ENCODE data around the gene MDFIC. TPM values are rescaled to one million over a fixed set of nuclear protein-coding genes. Genes with fewer than 3 reads are reported as not detected.

Gene MDFIC
- total and polyA plus RNA-seq, 2 experiments from 2014 or later = 10.6 to 18.5 TPM

DNA sequence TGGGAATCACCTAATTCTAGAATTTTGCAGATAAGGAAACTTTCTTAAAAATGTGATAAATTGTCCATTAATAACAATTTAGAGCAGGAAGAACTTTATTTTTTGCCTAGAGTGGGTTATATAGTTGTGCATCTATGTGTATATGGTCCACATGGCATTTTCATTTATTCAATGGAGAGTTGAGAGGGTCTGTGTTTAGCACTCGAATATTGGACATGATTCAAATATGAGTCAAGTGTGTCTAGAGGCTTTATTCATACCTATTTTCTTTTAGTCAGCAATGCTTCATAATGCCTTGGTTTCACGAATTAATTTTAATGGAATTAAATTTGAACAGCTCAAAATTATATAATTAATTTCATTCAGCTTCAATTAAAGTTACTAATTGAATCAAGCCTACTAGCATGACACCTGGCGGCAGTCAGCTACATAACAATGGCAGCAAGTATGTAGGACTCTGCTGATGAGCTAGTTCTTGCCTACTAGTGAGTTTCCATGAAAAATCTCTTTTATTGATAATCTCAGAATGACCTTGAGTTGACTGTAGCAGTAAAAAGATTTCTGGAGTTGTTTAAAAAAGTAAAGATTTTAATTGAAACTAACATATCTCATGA lies 17.7 kb downstream of the MDFIC start:
- no peaks in the 10 kb centered on the region for H3K9me2 ChIP-seq (replicated peaks; ENCODE audit: insufficient read depth)
- WGBS (ENCODE audit: low lambda C conversion rate, missing lambda C conversion rate) = 91% methylated on average over 3 of the region's 3 CpGs
- H3K27me3 ChIP-seq = no peaks in the 10 kb centered on the region
- no peak for TF ChIP-seq EZH2phosphoT487 (IDR thresholded peaks at IDR 0.05; ENCODE audit: low read depth, severe bottlenecking, unreplicated experiment)
- TF ChIP-seq, protein P1, sequence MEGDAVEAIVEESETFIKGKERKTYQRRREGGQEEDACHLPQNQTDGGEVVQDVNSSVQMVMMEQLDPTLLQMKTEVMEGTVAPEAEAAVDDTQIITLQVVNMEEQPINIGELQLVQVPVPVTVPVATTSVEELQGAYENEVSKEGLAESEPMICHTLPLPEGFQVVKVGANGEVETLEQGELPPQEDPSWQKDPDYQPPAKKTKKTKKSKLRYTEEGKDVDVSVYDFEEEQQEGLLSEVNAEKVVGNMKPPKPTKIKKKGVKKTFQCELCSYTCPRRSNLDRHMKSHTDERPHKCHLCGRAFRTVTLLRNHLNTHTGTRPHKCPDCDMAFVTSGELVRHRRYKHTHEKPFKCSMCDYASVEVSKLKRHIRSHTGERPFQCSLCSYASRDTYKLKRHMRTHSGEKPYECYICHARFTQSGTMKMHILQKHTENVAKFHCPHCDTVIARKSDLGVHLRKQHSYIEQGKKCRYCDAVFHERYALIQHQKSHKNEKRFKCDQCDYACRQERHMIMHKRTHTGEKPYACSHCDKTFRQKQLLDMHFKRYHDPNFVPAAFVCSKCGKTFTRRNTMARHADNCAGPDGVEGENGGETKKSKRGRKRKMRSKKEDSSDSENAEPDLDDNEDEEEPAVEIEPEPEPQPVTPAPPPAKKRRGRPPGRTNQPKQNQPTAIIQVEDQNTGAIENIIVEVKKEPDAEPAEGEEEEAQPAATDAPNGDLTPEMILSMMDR (IDR thresholded peaks at IDR 0.05; ENCODE audit: poor library complexity) = no peak
- no peak for TF ChIP-seq EZH2 (IDR thresholded peaks at IDR 0.05; ENCODE audit: borderline replicate concordance)
- no peak for DNase-seq (ENCODE audit: low spot score)
- no peaks in the 10 kb centered on the region for H3K4me1 ChIP-seq (ENCODE audit: insufficient read depth)
- H3K27ac ChIP-seq = no peak overlapping the region
- no peaks in the 10 kb centered on the region for H3K9me3 ChIP-seq (ENCODE audit: low read depth)
- no peaks in the 10 kb centered on the region for H3K36me3 ChIP-seq (replicated peaks; ENCODE audit: insufficient read depth, low read depth)
- H3K4me3 ChIP-seq = no peak overlapping the region
- H4K20me1 ChIP-seq (ENCODE audit: insufficient read depth, poor library complexity, severe bottlenecking) = no peaks in the 10 kb centered on the region
- H3K79me2 ChIP-seq = peaks cover 20% of the 10 kb centered on the region
- no peak overlapping the region for H2AFZ ChIP-seq
- H3K4me2 ChIP-seq = no peak overlapping the region

DNA sequence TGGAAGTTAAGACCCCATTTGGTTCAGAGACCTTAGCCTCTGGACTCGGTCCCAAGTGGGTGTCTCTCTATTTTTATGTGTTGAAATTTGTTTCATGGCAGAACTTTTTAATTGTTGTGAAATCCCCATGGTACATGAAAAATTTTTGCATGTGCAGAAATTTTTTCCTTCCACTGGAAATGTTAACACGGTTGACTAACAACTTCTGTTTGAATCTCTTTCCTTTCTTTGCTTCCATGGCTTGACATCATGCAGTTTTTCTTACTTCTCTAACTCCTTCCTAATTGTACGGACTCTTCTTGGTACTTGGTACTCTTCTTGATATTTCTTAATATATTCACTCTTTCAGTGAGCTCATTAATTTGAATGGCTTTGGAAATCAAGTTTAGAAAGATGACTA lies 18.3 kb downstream of the MDFIC start:
- Histone ChIP-seq H3K79me2 (peaks cover 20% of the 10 kb centered on the region), H3K9me3 (ENCODE audit: low read depth) (no peaks in the 10 kb centered on the region)
- 98% methylated on average over 3 of the region's 3 CpGs for WGBS (ENCODE audit: low lambda C conversion rate, missing lambda C conversion rate)

GRCh38 chr7:114941692-114942091 lies 19.8 kb downstream of the MDFIC start:
- Histone ChIP-seq H2AFZ (no peak overlapping the region), H3K79me2 (peaks cover 13% of the 10 kb centered on the region), H3K4me3 (no peak overlapping the region), H3K9me3 (ENCODE audit: low read depth) (no peaks in the 10 kb centered on the region), H3K36me3 (replicated peaks; ENCODE audit: insufficient read depth, low read depth) (no peaks in the 10 kb centered on the region), H4K20me1 (ENCODE audit: insufficient read depth, poor library complexity, severe bottlenecking) (no peaks in the 10 kb centered on the region), H3K27me3 (no peaks in the 10 kb centered on the region), H3K27ac (no peak overlapping the region), H3K9me2 (replicated peaks; ENCODE audit: insufficient read depth) (no peaks in the 10 kb centered on the region), H3K4me2 (no peak overlapping the region), H3K4me1 (ENCODE audit: insufficient read depth) (peaks cover 6% of the 10 kb centered on the region)
- TF ChIP-seq EZH2phosphoT487 (IDR thresholded peaks at IDR 0.05; ENCODE audit: low read depth, severe bottlenecking, unreplicated experiment) (no peak), EZH2 (IDR thresholded peaks at IDR 0.05; ENCODE audit: borderline replicate concordance) (no peak)
- TF ChIP-seq, protein P1 (IDR thresholded peaks at IDR 0.05; ENCODE audit: poor library complexity) = no peak
- DNase-seq (ENCODE audit: low spot score) = no peak
- WGBS (ENCODE audit: low lambda C conversion rate, missing lambda C conversion rate) = 95% methylated on average over 5 of the region's 5 CpGs

More for the DNA sequence above, 18.3 kb downstream of the MDFIC start:
- Histone ChIP-seq H2AFZ (no peak overlapping the region), H3K4me1 (ENCODE audit: insufficient read depth) (peaks cover 4% of the 10 kb centered on the region), H3K4me3 (no peak overlapping the region), H4K20me1 (ENCODE audit: insufficient read depth, poor library complexity, severe bottlenecking) (no peaks in the 10 kb centered on the region), H3K27me3 (no peaks in the 10 kb centered on the region), H3K4me2 (no peak overlapping the region), H3K9me2 (replicated peaks; ENCODE audit: insufficient read depth) (no peaks in the 10 kb centered on the region), H3K36me3 (replicated peaks; ENCODE audit: insufficient read depth, low read depth) (no peaks in the 10 kb centered on the region), H3K27ac (no peak overlapping the region)
- TF ChIP-seq EZH2 (IDR thresholded peaks at IDR 0.05; ENCODE audit: borderline replicate concordance) (no peak), EZH2phosphoT487 (IDR thresholded peaks at IDR 0.05; ENCODE audit: low read depth, severe bottlenecking, unreplicated experiment) (no peak)
- TF ChIP-seq, protein P1 (IDR thresholded peaks at IDR 0.05; ENCODE audit: poor library complexity) = no peak
- no peak for DNase-seq (ENCODE audit: low spot score)

All from hepatocyte (in vitro differentiated cells).